Measurements from ENCODE around the gene ATP10D.

The ATP10D gene

GRCh38 chr4:47606482-47606881 lies 121.4 kb downstream of the ATP10D start:
- DNase-seq: no peak

- no peak for DNase-seq
Observed at GRCh38 chr4:47612116-47613023, 127.3 kb downstream of the ATP10D start.

GRCh38 chr4:47615385-47615784 lies 130.3 kb downstream of the ATP10D start:
- no peak for DNase-seq

- no peak for DNase-seq
Observed at GRCh38 chr4:47617607-47618006, 132.5 kb downstream of the ATP10D start.

- DNase-seq: no peak
Observed at GRCh38 chr4:47619691-47620090, 134.6 kb downstream of the ATP10D start.

GRCh38 chr4:47621181-47621580 lies 136.1 kb downstream of the ATP10D start:
- DNase-seq: no peak

GRCh38 chr4:47624031-47624441 lies 139.0 kb downstream of the ATP10D start:
- DNase-seq: no peak

GRCh38 chr4:47631161-47631560 lies 146.1 kb downstream of the ATP10D start:
- no peak for DNase-seq

- no peak for DNase-seq
Observed at GRCh38 chr4:47639531-47639930, 154.5 kb downstream of the ATP10D start.

GRCh38 chr4:47640911-47641310 lies 155.8 kb downstream of the ATP10D start:
- DNase-seq: no peak

- peak; percentile 4 for DNase-seq
Observed at GRCh38 chr4:47641755-47642154, 156.7 kb downstream of the ATP10D start.

GRCh38 chr4:47642191-47642830 lies 157.2 kb downstream of the ATP10D start:
- no peak for DNase-seq

Data from NCI-H774 (cell line).